Heart right ventricle (tissue), 16 donors: ENCODE data around the gene RETN. TPM values are rescaled to one million over a fixed set of nuclear protein-coding genes. Genes with fewer than 3 reads are reported as not detected.
A peak's percentile ranks its signal among the peaks of the same experiment; 100 is the strongest.

ENCODE experiments used
- ATAC-seq, 8 donors: fragments of 200-7000 bp; cut with Tn5 transposase; one replicate each; pipeline ENCODE4 v1.9.1; 2020; ENCODE audit warnings: mild to moderate bottlenecking in 8 of 8, moderate library complexity in 8 of 8, moderate number of reproducible peaks in 1 of 8
- DNase-seq, 2 donors: peaks; one replicate each; pipeline ENCODE4 v3.0.0-alpha.2; 2020
- H3K27ac ChIP-seq, 10 donors: fragments of 200-600 bp; sonication (generic) in 2 of 10; one replicate each; pipeline versions ENCODE4 v1.5.0 to v1.8.0; 2020 to 2022; ENCODE audit warnings: mild to moderate bottlenecking in 3 of 10
- H3K27me3 ChIP-seq, 7 donors: fragments of 200-600 bp; one replicate each; pipeline ENCODE4 v1.8.0; 2021 to 2022; ENCODE audit warnings: mild to moderate bottlenecking in 2 of 7
- H3K36me3 ChIP-seq, 9 donors: fragments of 200-600 bp; sonication (generic) in 1 of 9; one replicate each; pipeline versions ENCODE4 v1.5.0 to v1.8.0; 2020 to 2022; ENCODE audit warnings: mild to moderate bottlenecking in 2 of 9
- H3K4me1 ChIP-seq, 9 donors: fragments of 200-600 bp; sonication (generic) in 1 of 9; one replicate each; pipeline versions ENCODE4 v1.5.0 to v1.8.0; 2020 to 2022; ENCODE audit warnings: mild to moderate bottlenecking in 4 of 9
- H3K4me3 ChIP-seq, 10 donors: fragments of 200-600 bp; sonication (generic) in 2 of 10; one replicate each; pipeline versions ENCODE4 v1.5.0 to v1.8.0; 2020 to 2022; ENCODE audit warnings: mild to moderate bottlenecking in 7 of 10, moderate library complexity in 2 of 10
- H3K9me3 ChIP-seq, 11 donors: fragments of 200-600 bp in 10 of 11; sonication (generic) in 2 of 11; one replicate each; pipeline versions ENCODE4 v1.5.0 to v1.8.0; 2013 to 2022; ENCODE audit warnings: mild to moderate bottlenecking in 2 of 11, control low read depth in 1 of 11, moderate library complexity in 1 of 11
- CTCF ChIP-seq, 9 donors: fragments of 200-600 bp; sonication (generic) in 2 of 9; IDR thresholded peaks; one replicate each; pipeline versions ENCODE4 v1.5.0 to v1.8.0; 2021 to 2022; ENCODE audit warnings: antibody characterized with exemption in 9 of 9, mild to moderate bottlenecking in 5 of 9, moderate library complexity in 1 of 9
- WGBS, 2 donors: extraction: QIAGEN DNeasy Blood & Tissue Kit; methylation state at CpG; one replicate each; pipeline ENCODE4 v1.1.7; 2013; ENCODE audit warnings: inconsistent platforms in 1 of 2; 5-methylcytosine and 5-hydroxymethylcytosine counted together
- intact Hi-C, 10 donors: fragments of 100-400 bp; cut with DNase I; formaldehyde crosslinking; loops; one replicate each; pipeline versions ENCODE4 v1.11.1 to v1.14.2; 2022
- polyA plus RNA-seq, 2 donors: library from polyadenylated mRNA; stranded (reverse); fragments of 200-250 nt; gene quantifications; one replicate each; pipeline ENCODE4 v1.2.3, GENCODE V29; 2013
- total RNA-seq, 10 donors: library from RNA; stranded (reverse); fragmentation: NEBNext Ultra II Directional in 3 of 10; extraction: Animal tissue kit (Norgen Biotek cat#: 25700) in 3 of 10; gene quantifications; one replicate each; pipeline versions ENCODE4 v1.2.1 to v1.2.4, GENCODE V29; 2021 to 2023
- donor health status: Arrhythmogenic right ventricular cardiomyopathy.
- donor health status: ischemic (EF 13 %, LVEDD 7.1; RV severe dilation, severe dysfunction).
- donor health status: healthy with polysubstance abuse.
- donor health status: DM: no; HTN: yes; CAD: no.
- donor health status: DM: no; HTN: no; CAD: no.
- donor health status: ischemic (EF 25% LVEDD 6.9; RV normal size, moderate dysfunction).
- donor health status: ischemic (EF 25% LVEDD 5.7; RV mildly dilated, moderate dysfunction).
- donor health status: healthy.
- donor health status: DM: yes; HTN: yes; CAD: no.
- donor health status: Ischemic cardiomyopathy.
- donor health status: ischemic (EF 35%, LVEDD 5.7; RV mildly dilated, moderate dysfunction).
- donor health status: nonischemic (EF 11% LVEDD 7.7; RV severe dilation, severe dysfunction).
- donor health status: DM: yes; HTN: yes; CAD: no.
- donor health status: PGD.
- donor health status: ischemic (EF 29% LVEDD 5.4; RV normal size, mild dysfunction).
- donor health status: nonischemic (EF 23%, LVEDD 6.1; RV moderate dilation, normal function).

RETN gene
- total and polyA plus RNA-seq, 12 donors: 0.51 to 12.6 (median 4.6) TPM; not detected in 8

GRCh38 chr19:7645656-7646425, 23.0 kb upstream of the RETN start:
- DNase-seq (no peak), ATAC-seq (no peak)
- Histone ChIP-seq H3K27ac (peak overlapping the region in 1 of 10 donors; percentile 66), H3K4me1 (peaks cover 0 to 8% (median 0%) of the 10 kb centered on the region in 9 donors), H3K36me3 (peaks cover 0 to 30% (median 0%) of the 10 kb centered on the region in 9 donors), H3K4me3 (peak overlapping the region in 1 of 10 donors; percentile 3), H3K9me3 (no peaks in the 10 kb centered on the region), H3K27me3 (peaks cover 0 to 39% (median 11%) of the 10 kb centered on the region in 7 donors)
- intact Hi-C loops: no loop called here
- no peak for TF ChIP-seq CTCF (IDR thresholded peaks at IDR 0.05)
- WGBS, 2 donors: 46 to 55% methylated on average over 20 of the region's 20 CpGs

- Histone ChIP-seq H3K9me3 (no peaks in the 10 kb centered on the region), H3K27ac (peak overlapping the region in 1 of 10 donors; percentile 66), H3K36me3 (peaks cover 0 to 29% (median 0%) of the 10 kb centered on the region in 9 donors), H3K4me3 (peak overlapping the region in 1 of 10 donors; percentile 3), H3K27me3 (peaks cover 0 to 45% (median 11%) of the 10 kb centered on the region in 7 donors), H3K4me1 (peaks cover 0 to 8% (median 0%) of the 10 kb centered on the region in 9 donors)
- WGBS, 2 donors: 74 to 79% methylated on average over 7 to 8 of the region's 8 CpGs
- DNase-seq (no peak), ATAC-seq (no peak)
- TF ChIP-seq CTCF (IDR thresholded peaks at IDR 0.05): no peak
- intact Hi-C loops: no loop called here
Measured at GRCh38 chr19:7646426-7646700, 22.5 kb upstream of the RETN start.

GRCh38 chr19:7647156-7647555, 21.7 kb upstream of the RETN start:
- Histone ChIP-seq H3K36me3 (peaks cover 0 to 25% (median 0%) of the 10 kb centered on the region in 9 donors), H3K9me3 (no peaks in the 10 kb centered on the region), H3K4me1 (peaks cover 0 to 12% (median 0%) of the 10 kb centered on the region in 9 donors), H3K27me3 (peaks cover 0 to 46% (median 11%) of the 10 kb centered on the region in 7 donors), H3K27ac (no peak overlapping the region), H3K4me3 (no peak overlapping the region)
- WGBS, 2 donors: 92 to 97% methylated on average over 26 of the region's 26 CpGs
- no peak for TF ChIP-seq CTCF (IDR thresholded peaks at IDR 0.05)
- DNase-seq (no peak), ATAC-seq (peak in 1 of 8 donors; percentile 23)
- intact Hi-C loops: no loop called here

- Histone ChIP-seq H3K4me3 (no peak overlapping the region), H3K36me3 (peaks cover 0 to 18% (median 0%) of the 10 kb centered on the region in 9 donors), H3K9me3 (no peaks in the 10 kb centered on the region), H3K4me1 (peaks cover 0 to 16% (median 0%) of the 10 kb centered on the region in 9 donors), H3K27ac (no peak overlapping the region), H3K27me3 (peaks cover 0 to 46% (median 11%) of the 10 kb centered on the region in 7 donors)
- TF ChIP-seq CTCF (IDR thresholded peaks at IDR 0.05): no peak
- ATAC-seq (no peak), DNase-seq (no peak)
- WGBS, 2 donors: 62% methylated on average over 15 of the region's 15 CpGs
- intact Hi-C loops: no loop called here
Measured at GRCh38 chr19:7648265-7649014, 20.4 kb upstream of the RETN start.
